Ishikawa (cell line): ENCODE results near the gene ARID2.

Source experiments
- CEBPB ChIP-seq: IDR thresholded peaks from 2 replicates; pipeline ENCODE4 v1.6.1; 2012
- CREB1 ChIP-seq: IDR thresholded peaks from 2 replicates; pipeline ENCODE4 v1.6.1; 2012; ENCODE audit warnings: low read depth
- EGR1 ChIP-seq: IDR thresholded peaks from 2 replicates; pipeline ENCODE4 v1.6.1; 2012
- EP300 ChIP-seq: IDR thresholded peaks from 2 replicates; pipeline ENCODE4 v1.6.1; 2012; ENCODE audit warnings: borderline replicate concordance
- FOXM1 ChIP-seq: IDR thresholded peaks from 2 replicates; pipeline ENCODE4 v1.6.1; 2012; ENCODE audit warnings: low read depth, borderline replicate concordance
- MAX ChIP-seq: IDR thresholded peaks from 2 replicates; pipeline ENCODE4 v1.6.1; 2012
- NFIC ChIP-seq: IDR thresholded peaks from 2 replicates; pipeline ENCODE4 v1.6.1; 2012
- RAD21 ChIP-seq: IDR thresholded peaks from 2 replicates; pipeline ENCODE4 v1.6.1; 2012; ENCODE audit warnings: low read depth
- REST ChIP-seq: IDR thresholded peaks from 2 replicates; pipeline ENCODE4 v1.6.1; 2012; ENCODE audit warnings: low read depth, mild to moderate bottlenecking
- TAF1 ChIP-seq: IDR thresholded peaks from 2 replicates; pipeline ENCODE4 v1.6.1; 2012; ENCODE audit warnings: low read depth, mild to moderate bottlenecking
- TCF12 ChIP-seq: IDR thresholded peaks from 2 replicates; pipeline ENCODE4 v1.6.1; 2012; ENCODE audit warnings: low read depth
- TEAD4 ChIP-seq: IDR thresholded peaks from 2 replicates; pipeline ENCODE4 v1.6.1; 2012
- YY1 ChIP-seq: IDR thresholded peaks from 2 replicates; pipeline ENCODE4 v1.6.1; 2012; ENCODE audit warnings: low read depth
- ZBTB7A ChIP-seq: IDR thresholded peaks from 2 replicates; pipeline ENCODE4 v1.6.1; 2012; ENCODE audit warnings: low read depth
- TF ChIP-seq, protein P1 (sequence below): IDR thresholded peaks from 2 replicates; pipeline ENCODE4 v1.6.1; 2012

Gene ARID2

DNA sequence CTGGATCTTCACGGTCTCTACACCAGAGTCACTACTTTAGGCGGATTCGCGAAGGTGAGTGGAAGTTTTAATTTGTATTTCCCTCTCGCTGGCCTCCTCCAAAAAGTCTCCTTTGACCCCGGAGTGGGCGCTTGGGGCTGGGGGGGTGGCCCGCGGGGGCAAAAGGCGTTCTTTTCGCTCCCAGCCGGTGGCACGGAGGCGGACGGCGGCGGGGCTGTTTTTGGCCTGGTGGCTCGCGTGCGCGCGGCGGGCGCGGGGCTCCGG is 510 bp downstream of the ARID2 start:
- TF ChIP-seq YY1 (no peak), TAF1 (no peak), EGR1 (no peak), EP300 (no peak), REST (no peak), NFIC (no peak), TCF12 (no peak), CEBPB (no peak), ZBTB7A (no peak), MAX (no peak), RAD21 (no peak), FOXM1 (no peak), CREB1 (no peak), TEAD4 (no peak)
- TF ChIP-seq, protein P1, sequence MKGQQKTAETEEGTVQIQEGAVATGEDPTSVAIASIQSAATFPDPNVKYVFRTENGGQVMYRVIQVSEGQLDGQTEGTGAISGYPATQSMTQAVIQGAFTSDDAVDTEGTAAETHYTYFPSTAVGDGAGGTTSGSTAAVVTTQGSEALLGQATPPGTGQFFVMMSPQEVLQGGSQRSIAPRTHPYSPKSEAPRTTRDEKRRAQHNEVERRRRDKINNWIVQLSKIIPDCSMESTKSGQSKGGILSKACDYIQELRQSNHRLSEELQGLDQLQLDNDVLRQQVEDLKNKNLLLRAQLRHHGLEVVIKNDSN: no peak

DNA sequence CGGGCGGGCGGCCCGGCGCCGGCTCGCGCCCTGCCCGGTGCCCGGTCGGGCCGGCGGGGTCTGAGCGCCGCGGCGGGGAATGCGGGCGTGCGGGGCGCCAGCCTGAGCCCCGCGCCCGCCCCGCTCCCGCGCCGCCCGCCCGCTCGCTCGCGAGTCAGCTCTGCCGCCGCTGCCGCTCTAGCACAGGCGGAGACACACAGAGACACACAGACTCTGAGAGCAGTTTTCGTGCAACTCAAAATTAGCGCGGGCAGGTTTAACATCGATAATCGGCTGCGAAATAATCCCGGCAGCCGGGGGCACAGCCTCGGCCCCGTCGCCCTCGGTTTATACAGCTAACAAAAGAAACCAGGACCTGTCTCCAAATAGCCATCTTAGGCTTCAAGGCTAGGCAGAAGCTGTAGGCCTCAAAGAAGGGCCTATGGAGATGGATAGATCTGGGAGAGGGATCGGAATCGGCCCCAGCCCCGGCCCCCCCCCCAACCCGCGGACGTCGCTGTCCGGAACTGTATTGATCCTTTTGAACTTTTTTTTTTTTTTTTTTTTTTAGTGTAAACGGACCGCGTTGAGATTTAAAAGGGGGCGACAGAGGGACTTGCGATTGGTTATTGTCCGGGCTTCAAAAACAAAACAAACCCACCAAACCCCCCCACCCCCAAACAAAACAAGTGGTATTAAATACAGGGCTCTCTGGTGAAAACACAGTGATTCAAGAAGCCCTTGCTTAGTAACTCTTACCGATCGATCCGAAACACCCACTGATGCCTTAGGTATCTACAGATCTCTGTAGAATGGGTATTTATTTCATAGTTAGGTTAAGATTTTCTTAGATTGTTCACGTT is 1.1 kb downstream of the ARID2 start:
- peak; percentile 51; the same call in 1 of the 2 replicates for TF ChIP-seq ZBTB7A
- TF ChIP-seq YY1: 0 out of 2 replicates have a peak, but pooled peaks have one; percentile 9
- 0 out of 2 replicates have a peak, but pooled peaks have one; percentile 10 for TF ChIP-seq TAF1
- no peak for TF ChIP-seq FOXM1
- TF ChIP-seq MAX: 0 out of 2 replicates have a peak, but pooled peaks have one; percentile 26
- TF ChIP-seq CREB1: no peak
- TF ChIP-seq CEBPB: no peak

DNA sequence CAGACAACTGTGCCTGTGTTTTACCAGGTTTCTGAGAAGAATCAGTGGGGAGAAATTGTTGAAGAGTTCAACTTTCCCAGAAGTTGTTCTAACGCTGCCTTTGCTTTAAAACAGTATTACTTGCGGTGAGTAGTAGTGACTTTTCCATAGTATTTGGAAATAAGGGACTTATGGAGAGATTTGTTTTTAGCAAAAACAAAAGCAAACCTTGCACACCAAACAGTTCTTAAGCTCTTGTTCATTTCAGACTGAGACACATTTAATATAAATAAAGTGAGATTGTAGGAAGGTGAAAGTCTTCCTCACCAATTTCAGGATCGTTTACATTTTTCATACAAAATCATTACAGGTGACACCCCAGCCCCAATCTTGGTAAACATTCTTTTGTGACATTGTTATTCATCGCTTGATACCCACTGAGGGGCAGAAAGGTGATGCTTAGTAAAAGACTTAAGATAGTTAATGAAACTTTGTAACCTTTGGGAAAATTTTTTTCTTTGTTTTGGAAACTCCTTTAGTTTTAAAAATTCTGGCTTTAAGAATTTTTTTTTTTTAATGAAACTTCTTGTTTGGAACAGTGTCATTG is 1.8 kb downstream of the ARID2 start:
- TF ChIP-seq NFIC: no peak
- TF ChIP-seq, protein P1: no peak
- TF ChIP-seq TAF1: no peak
- no peak for TF ChIP-seq MAX
- TF ChIP-seq CREB1: no peak
- TF ChIP-seq RAD21: no peak
- TF ChIP-seq EP300: no peak
- TF ChIP-seq CEBPB: no peak
- no peak for TF ChIP-seq EGR1
- no peak for TF ChIP-seq TEAD4
- TF ChIP-seq ZBTB7A: no peak
- no peak for TF ChIP-seq REST
- no peak for TF ChIP-seq FOXM1
- TF ChIP-seq YY1: no peak
- TF ChIP-seq TCF12: no peak

DNA sequence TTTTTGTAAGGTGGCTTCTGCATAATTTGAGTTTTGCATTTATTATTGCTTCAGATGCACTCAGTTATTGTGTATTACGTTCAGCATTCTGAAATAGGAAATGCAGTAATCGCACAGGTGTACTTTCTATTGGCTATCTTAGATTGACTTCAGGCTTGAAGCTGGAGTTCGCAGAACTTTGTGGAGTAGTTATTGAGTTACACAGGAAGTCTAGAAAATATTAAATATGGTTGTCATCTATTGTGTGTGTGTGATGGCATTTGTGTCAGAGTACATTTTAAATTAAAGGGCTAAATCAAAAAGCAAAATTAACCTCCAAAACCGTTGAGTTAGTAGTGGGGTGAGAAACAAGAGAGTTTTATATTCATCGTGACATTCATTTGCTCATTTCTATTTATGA is 2.7 kb downstream of the ARID2 start:
- no peak for TF ChIP-seq NFIC
- no peak for TF ChIP-seq REST
- no peak for TF ChIP-seq MAX
- no peak for TF ChIP-seq RAD21
